ENCODE data around the gene TBC1D22A. TPM values are rescaled to one million over a fixed set of nuclear protein-coding genes. Genes with fewer than 3 reads are reported as not detected.

Gene TBC1D22A
- total RNA-seq, 2 experiments from 2014 or later = 37.4 TPM

GRCh38 chr22:46797355-46797754 is 34.9 kb downstream of the TBC1D22A start:
- CTCF ChIA-PET = no interaction called here
- POLR2A ChIA-PET = no interaction called here

GRCh38 chr22:46798041-46798365 is 35.6 kb downstream of the TBC1D22A start:
- ChIA-PET CTCF (interaction anchor here (1.0 to 1.5 kb wide), 3 partner anchors 17 to 190 kb away, joined by 3 to 4 read pairs (median 3); no protein-coding TSS in a partner anchor), POLR2A (no interaction called here)

GRCh38 chr22:46798366-46799350 is 36.2 kb downstream of the TBC1D22A start:
- POLR2A ChIA-PET = no interaction called here
- CTCF ChIA-PET = interaction anchor here (0.7 to 1.5 kb wide), 7 partner anchors 18 to 189 kb away, joined by 3 to 4 read pairs (median 4); partner anchors contain the start of gene TBC1D22A

- ChIA-PET CTCF (interaction anchor here (0.9 to 1.3 kb wide), 2 partner anchors 37 to 136 kb away, joined by 3 to 4 read pairs; partner anchors contain the start of gene TBC1D22A), POLR2A (no interaction called here)
These were observed 37.2 kb downstream of the TBC1D22A start for GRCh38 chr22:46799626-46800025.

- POLR2A ChIA-PET = interaction anchor here (0.5 kb wide), 1 partner anchor 105 kb away, joined by 3 read pairs; no protein-coding TSS in a partner anchor
- CTCF ChIA-PET = interaction anchor here (1.3 to 1.7 kb wide), 2 partner anchors 38 to 41 kb away, joined by 4 read pairs; partner anchors contain the start of gene TBC1D22A
These were observed 37.8 kb downstream of the TBC1D22A start for GRCh38 chr22:46800102-46800857.

- CTCF ChIA-PET = interaction anchor here (1.3 to 2.9 kb wide), 3 partner anchors 27 to 43 kb away, joined by 4 to 11 read pairs (median 4); partner anchors contain the start of gene TBC1D22A
- POLR2A ChIA-PET = interaction anchor here (1.4 kb wide), 1 partner anchor 10 kb away, joined by 4 read pairs; no protein-coding TSS in a partner anchor
These were observed 38.9 kb downstream of the TBC1D22A start for GRCh38 chr22:46801331-46801811.

GRCh38 chr22:46801826-46802607 is 39.6 kb downstream of the TBC1D22A start:
- ChIA-PET CTCF (interaction anchor here (1.1 to 2.9 kb wide), 10 partner anchors 9 to 238 kb away, joined by 3 to 27 read pairs (median 7); no protein-coding TSS in a partner anchor), POLR2A (interaction anchor here (0.7 to 1.4 kb wide), 3 partner anchors 9 to 39 kb away, joined by 3 to 4 read pairs (median 4); partner anchors contain the start of gene TBC1D22A)

- CTCF ChIA-PET = interaction anchor here (0.6 to 2.9 kb wide), 20 partner anchors 9 to 620 kb away, joined by 3 to 27 read pairs (median 4); partner anchors contain the start of gene TBC1D22A
These were observed 40.2 kb downstream of the TBC1D22A start for GRCh38 chr22:46802608-46803027.

GRCh38 chr22:46803031-46803880 is 40.8 kb downstream of the TBC1D22A start:
- CTCF ChIA-PET = interaction anchor here (0.6 to 2.9 kb wide), 25 partner anchors 9 to 1687 kb away, joined by 3 to 27 read pairs (median 3); partner anchors contain the start of gene TBC1D22A
- POLR2A ChIA-PET = interaction anchor here (1.3 to 1.4 kb wide), 2 partner anchors 11 to 12 kb away, joined by 4 read pairs; no protein-coding TSS in a partner anchor

More at GRCh38 chr22:46802608-46803027, 40.2 kb downstream of the TBC1D22A start:
- POLR2A ChIA-PET = interaction anchor here (1.3 to 1.4 kb wide), 2 partner anchors 10 to 11 kb away, joined by 4 read pairs; no protein-coding TSS in a partner anchor

GRCh38 chr22:46803936-46804335 is 41.5 kb downstream of the TBC1D22A start:
- ChIA-PET CTCF (interaction anchor here (0.6 to 2.9 kb wide), 20 partner anchors 8 to 1686 kb away, joined by 3 to 27 read pairs (median 4); partner anchors contain the start of gene TBC1D22A), POLR2A (no interaction called here)

- POLR2A ChIA-PET = no interaction called here
- CTCF ChIA-PET = interaction anchor here (1.1 to 1.5 kb wide), 4 partner anchors 22 to 48 kb away, joined by 3 to 4 read pairs (median 4); partner anchors contain the start of gene TBC1D22A
These were observed 44.3 kb downstream of the TBC1D22A start for GRCh38 chr22:46806794-46807193.

GRCh38 chr22:46807458-46807857 is 45.0 kb downstream of the TBC1D22A start:
- ChIA-PET CTCF (interaction anchor here (1.0 to 1.1 kb wide), 2 partner anchors 22 to 95 kb away, joined by 3 read pairs; no protein-coding TSS in a partner anchor), POLR2A (no interaction called here)

- ChIA-PET POLR2A (no interaction called here), CTCF (no interaction called here)
These were observed 46.9 kb downstream of the TBC1D22A start for GRCh38 chr22:46809153-46809885.

- POLR2A ChIA-PET = no interaction called here
These were observed 48.7 kb downstream of the TBC1D22A start for GRCh38 chr22:46810856-46811786.

GRCh38 chr22:46812034-46812605 is 49.7 kb downstream of the TBC1D22A start:
- ChIA-PET CTCF (interaction anchor here (0.9 to 1.7 kb wide), 2 partner anchors 9 to 54 kb away, joined by 3 to 5 read pairs; no protein-coding TSS in a partner anchor), POLR2A (no interaction called here)

More at GRCh38 chr22:46810856-46811786, 48.7 kb downstream of the TBC1D22A start:
- CTCF ChIA-PET = interaction anchor here (0.9 to 1.7 kb wide), 2 partner anchors 8 to 53 kb away, joined by 3 to 5 read pairs; no protein-coding TSS in a partner anchor

All from activated CD8-positive, alpha-beta memory T cell treated with anti-CD3 and anti-CD28 coated beads for 36 hours (primary cell).